Endothelial cell of umbilical vein (primary cell): ENCODE results near the gene AP3S1. TPM values are rescaled to one million over a fixed set of nuclear protein-coding genes. Genes with fewer than 3 reads are reported as not detected.

Experiments
- BruUV-seq: library from RNA; stranded (reverse); fragments of 400-500 nt; replicated peaks from 2 replicates; lab custom pipeline; 2021; lab: Mats Ljungman, UMichigan
- CTCF ChIA-PET: fragments of 300-600, 350-600 bp; sonication (Branson Sonifier 250); formaldehyde crosslinking; loops from one replicate; lab custom pipeline; 2021; ENCODE audit warnings: antibody characterized with exemption, inconsistent platforms; lab: Charles Lee
- POLR2A ChIA-PET: fragments of 300-600, 350-600 bp; sonication (Branson Sonifier 250); formaldehyde crosslinking; loops from one replicate; lab custom pipeline; 2021; ENCODE audit warnings: antibody characterized with exemption, inconsistent platforms; lab: Charles Lee
- DNase-seq: peaks from one replicate; pipeline ENCODE4 v3.0.0-alpha.2; 2011; ENCODE audit warnings: low read depth, low spot score
- FAIRE-seq: peaks from 2 replicates; lab custom pipeline; 2011; peaks lifted over from hg19 to GRCh38; lab: Jason Lieb, UNC
- H2AFZ ChIP-seq: 2 replicates; pipeline ENCODE4 v1.6.0; 2012; ENCODE audit warnings: low read depth, low read length, control low read depth, inconsistent platforms
- H3K27ac ChIP-seq: 2 replicates; pipeline ENCODE4 v1.5.1; 2011; ENCODE audit warnings: low read depth, mild to moderate bottlenecking, control low read depth, low read length, moderate library complexity; ENCODE audit not compliant: insufficient read depth
- H3K27me3 ChIP-seq, 2 experiments: 2 replicates each; pipeline versions ENCODE4 v1.6.0 to v1.6.1; 2011; ENCODE audit warnings: low read length in 2 of 2, mixed read lengths in 1 of 2; ENCODE audit not compliant: control insufficient read depth in 2 of 2, insufficient read depth in 2 of 2
- H3K36me3 ChIP-seq, 2 experiments: 2 replicates in 1 of 2; 3 replicates in 1 of 2; pipeline ENCODE4 v1.5.1; 2011; ENCODE audit warnings: low read length in 2 of 2, mild to moderate bottlenecking in 1 of 2, moderate library complexity in 1 of 2; ENCODE audit not compliant: control insufficient read depth in 2 of 2, insufficient read depth in 2 of 2; ENCODE audit errors: extremely low read depth in 1 of 2
- H3K4me1 ChIP-seq: 3 replicates; pipeline ENCODE4 v1.5.1; 2011; ENCODE audit warnings: mild to moderate bottlenecking, low read length; ENCODE audit not compliant: control insufficient read depth, insufficient read depth; ENCODE audit errors: extremely low read depth
- H3K4me2 ChIP-seq: 2 replicates; pipeline ENCODE4 v1.6.1; 2011; ENCODE audit warnings: low read length, control low read depth, mixed read lengths; ENCODE audit not compliant: insufficient read depth
- H3K4me3 ChIP-seq, 3 experiments: fragments of 200-600 bp in 1 of 3; sonication (generic), shearing (Covaris generic) in 1 of 3; replicated peaks in 1 of 3; 2 replicates each; pipeline ENCODE4 v1.5.1; 2011 to 2016; ENCODE audit warnings: control low read depth in 3 of 3, low read length in 3 of 3, mild to moderate bottlenecking in 2 of 3, inconsistent platforms in 1 of 3, low read depth in 1 of 3, moderate library complexity in 1 of 3; ENCODE audit not compliant: insufficient read depth in 1 of 3
- H3K79me2 ChIP-seq: 2 replicates; pipeline ENCODE4 v1.6.0; 2012; ENCODE audit warnings: low read length, inconsistent platforms; ENCODE audit not compliant: control insufficient read depth, insufficient read depth
- H3K9ac ChIP-seq: replicated peaks from 2 replicates; pipeline ENCODE3; 2011; ENCODE audit warnings: low read length, control low read depth; ENCODE audit not compliant: insufficient read depth; ENCODE audit errors: extremely low read depth
- H3K9me1 ChIP-seq: replicated peaks from 3 replicates; pipeline ENCODE4 v1.6.0; 2011; ENCODE audit warnings: mild to moderate bottlenecking, low read length; ENCODE audit not compliant: control insufficient read depth, insufficient read depth; ENCODE audit errors: extremely low read depth
- H3K9me3 ChIP-seq: replicated peaks from 2 replicates; pipeline ENCODE4 v1.5.1; 2012; ENCODE audit warnings: low read length, inconsistent platforms; ENCODE audit not compliant: control insufficient read depth, insufficient read depth
- H4K20me1 ChIP-seq: replicated peaks from 2 replicates; pipeline ENCODE3; 2011; ENCODE audit warnings: mild to moderate bottlenecking, low read length; ENCODE audit not compliant: control insufficient read depth, insufficient read depth; ENCODE audit errors: extremely low read depth
- CTCF ChIP-seq, 2 donors: IDR thresholded peaks; 1 replicate in 1 of 2; 2 replicates in 1 of 2; pipeline ENCODE4 v1.5.1; 2011; ENCODE audit warnings: low read length in 2 of 2, mild to moderate bottlenecking in 2 of 2, moderate library complexity in 2 of 2, control low read depth in 1 of 2, inconsistent platforms in 1 of 2, low read depth in 1 of 2; ENCODE audit not compliant: insufficient read depth in 1 of 2; ENCODE audit errors: extremely low read depth in 1 of 2
- EZH2 ChIP-seq: IDR thresholded peaks from 2 replicates; pipeline ENCODE4 v1.6.1; 2012; ENCODE audit warnings: borderline replicate concordance, low read depth, mild to moderate bottlenecking, moderate library complexity, low read length, inconsistent platforms; ENCODE audit not compliant: severe bottlenecking
- FOS ChIP-seq: IDR thresholded peaks from 2 replicates; pipeline ENCODE4 v1.6.1; 2011; ENCODE audit warnings: mild to moderate bottlenecking, low read length, moderate library complexity, borderline replicate concordance; ENCODE audit not compliant: insufficient read depth
- GATA2 ChIP-seq: IDR thresholded peaks from 2 replicates; pipeline ENCODE4 v1.7.0; 2011; ENCODE audit warnings: low read depth, mild to moderate bottlenecking, moderate library complexity, mixed read lengths, low read length; ENCODE audit not compliant: insufficient read length, insufficient read depth
- JUN ChIP-seq: IDR thresholded peaks from 2 replicates; pipeline ENCODE4 v1.6.1; 2011; ENCODE audit warnings: borderline replicate concordance, low read depth; ENCODE audit not compliant: insufficient read length, insufficient read depth
- MAX ChIP-seq: IDR thresholded peaks from 2 replicates; pipeline ENCODE4 v1.6.1; 2011; ENCODE audit not compliant: insufficient read depth, insufficient read length
- MYC ChIP-seq: IDR thresholded peaks from one replicate; pipeline ENCODE4 v1.6.1; 2011; ENCODE audit warnings: mild to moderate bottlenecking, low read depth, low read length
- POLR2A ChIP-seq: IDR thresholded peaks from 2 replicates; pipeline ENCODE4 v1.6.1; 2012; ENCODE audit warnings: low read depth, mild to moderate bottlenecking, control low read depth, low read length
- POLR2AphosphoS5 ChIP-seq: IDR thresholded peaks from 2 replicates; pipeline ENCODE4 v1.6.1; 2012; ENCODE audit warnings: low read depth, mild to moderate bottlenecking, control low read depth, low read length, moderate library complexity; ENCODE audit not compliant: insufficient read depth
- dilution Hi-C: fragments of 300-500 bp; cut with MboI; formaldehyde crosslinking; loops from one replicate; pipeline ENCODE4 v1.15.0; 2019; ENCODE audit warnings: low sequenced_read_pairs; ENCODE audit not compliant: extremely low pct_ligation_motif_present
- intact Hi-C: fragments of 100-400 bp; cut with micrococcal nuclease; formaldehyde crosslinking; loops from one replicate; pipeline ENCODE4 v1.10.0; 2022
- polyA plus RNA-seq, 4 experiments: library from polyadenylated mRNA; depleted of rRNA in 3 of 4; stranded (reverse) in 3 of 4; unstranded in 1 of 4; fragments of >200 nt; gene quantifications; 2 replicates each; pipeline versions ENCODE4 v1.2.1 to v1.2.3, GENCODE V29; 2011 to 2012; ENCODE audit warnings: missing spikeins in 1 of 4
- total RNA-seq: library from RNA; stranded (reverse); gene quantifications from 2 replicates; pipeline ENCODE4 v1.2.3, GENCODE V29; 2021

AP3S1 gene
- total and polyA plus RNA-seq, 2 donors (not counting 3 experiments of a cell fraction or from before 2014, with no cell fraction given) = 26.5 to 85.7 TPM

GRCh38 chr5:115858396-115858795 is 16.7 kb downstream of the AP3S1 start:
- intact Hi-C loops (no loop called here), dilution Hi-C loops (no loop called here)
- peak overlapping the region; percentile 65 for H3K4me2 ChIP-seq
- no peak overlapping the region for H3K4me3 ChIP-seq
- POLR2A ChIA-PET = no interaction called here
- H4K20me1 ChIP-seq = peaks cover 16% of the 10 kb centered on the region
- no peaks in the 10 kb centered on the region for H3K27me3 ChIP-seq
- no TSS peak for BruUV-seq
- DNase-seq (no peak), FAIRE-seq (no peak)
- no peak overlapping the region for H3K9ac ChIP-seq
- H3K9me3 ChIP-seq = no peaks in the 10 kb centered on the region
- no peak overlapping the region for H2AFZ ChIP-seq
- H3K36me3 ChIP-seq = no peaks in the 10 kb centered on the region
- H3K9me1 ChIP-seq = no peaks in the 10 kb centered on the region
- CTCF ChIA-PET = no interaction called here
- TF ChIP-seq FOS (no peak), MYC (no peak), MAX (no peak), POLR2AphosphoS5 (no peak), JUN (no peak)
- peaks cover 59% of the 10 kb centered on the region for H3K79me2 ChIP-seq
- H3K4me1 ChIP-seq = peaks cover 19% of the 10 kb centered on the region
- H3K27ac ChIP-seq = no peak overlapping the region

- no peak for FAIRE-seq
- Histone ChIP-seq H3K9me1 (no peaks in the 10 kb centered on the region), H3K27me3 (no peaks in the 10 kb centered on the region), H3K4me1 (peaks cover 19% of the 10 kb centered on the region), H3K36me3 (no peaks in the 10 kb centered on the region), H3K4me2 (no peak overlapping the region), H3K4me3 (no peak overlapping the region), H3K79me2 (peaks cover 59% of the 10 kb centered on the region), H4K20me1 (peaks cover 16% of the 10 kb centered on the region), H2AFZ (no peak overlapping the region), H3K27ac (no peak overlapping the region), H3K9ac (no peak overlapping the region), H3K9me3 (no peaks in the 10 kb centered on the region)
- intact Hi-C loops (no loop called here), dilution Hi-C loops (no loop called here)
- DNase-seq = no peak
- TF ChIP-seq JUN (no peak), CTCF (IDR thresholded peaks at IDR 0.05; ENCODE audit: extremely low read depth in 1 of 2, insufficient read depth in 1 of 2, low read depth in 1 of 2, low read length in 2 of 2) (no peak), MAX (no peak), EZH2 (no peak), POLR2AphosphoS5 (no peak), GATA2 (no peak), POLR2A (no peak), FOS (no peak), MYC (no peak)
- BruUV-seq = no TSS peak
- POLR2A ChIA-PET = no interaction called here
- CTCF ChIA-PET = interaction anchor here (1.5 kb wide), 1 partner anchor 28 kb away, joined by 3 read pairs; no protein-coding TSS in a partner anchor
Observed at GRCh38 chr5:115859378-115859777, 17.6 kb downstream of the AP3S1 start.
